ENCODE measurements around the gene HMGN1. TPM values are rescaled to one million over a fixed set of nuclear protein-coding genes. Genes with fewer than 3 reads are reported as not detected.

HMGN1 gene
- total and polyA plus RNA-seq, 4 donors, result 34.6 to 92.3 (median 55.0) TPM

GRCh38 chr21:39330001-39330400 lies 18.9 kb downstream of the HMGN1 start:
- WGBS, result 92% methylated on average over 6 of the region's 6 CpGs
- no peak for DNase-seq (ENCODE audit: low spot score)
- no peak overlapping the region for H3K4me3 ChIP-seq (ENCODE audit: low read depth in 1 of 3, low read length in 3 of 3)

GRCh38 chr21:39327727-39328126 lies 21.2 kb downstream of the HMGN1 start:
- no peaks in the 10 kb centered on the region for H3K9me3 ChIP-seq (ENCODE audit: control insufficient read depth in 4 of 4, low read length in 3 of 4)
- TF ChIP-seq NR2F2 (IDR thresholded peaks at IDR 0.05), result no peak
- TF ChIP-seq YY1 (IDR thresholded peaks at IDR 0.05), result no peak
- H3K36me3 ChIP-seq (ENCODE audit: control insufficient read depth in 4 of 4, insufficient read depth in 3 of 4, low read depth in 1 of 4, low read length in 3 of 4), result no peaks in the 10 kb centered on the region
- no peaks in the 10 kb centered on the region for H3K27me3 ChIP-seq (ENCODE audit: control insufficient read depth in 4 of 4, insufficient read depth in 4 of 4, low read length in 3 of 4)
- H3K4me1 ChIP-seq (ENCODE audit: control insufficient read depth in 4 of 4, insufficient read depth in 4 of 4, low read length in 3 of 4), result no peaks in the 10 kb centered on the region
- H3K4me3 ChIP-seq (ENCODE audit: low read depth in 1 of 3, low read length in 3 of 3), result no peak overlapping the region
- no peak overlapping the region for H3K9ac ChIP-seq (ENCODE audit: low read depth in 1 of 2, low read length in 2 of 2)
- WGBS, result 96% methylated on average over 7 of the region's 7 CpGs
- DNase-seq (ENCODE audit: low spot score), result no peak
- H3K27ac ChIP-seq (ENCODE audit: low read depth in 1 of 2, low read length in 2 of 2), result no peak overlapping the region

More at GRCh38 chr21:39330001-39330400, 18.9 kb downstream of the HMGN1 start:
- Histone ChIP-seq H3K36me3 (ENCODE audit: control insufficient read depth in 4 of 4, insufficient read depth in 3 of 4, low read depth in 1 of 4, low read length in 3 of 4) (no peaks in the 10 kb centered on the region), H3K9ac (ENCODE audit: low read depth in 1 of 2, low read length in 2 of 2) (no peak overlapping the region), H3K27me3 (ENCODE audit: control insufficient read depth in 4 of 4, insufficient read depth in 4 of 4, low read length in 3 of 4) (no peaks in the 10 kb centered on the region), H3K9me3 (ENCODE audit: control insufficient read depth in 4 of 4, low read length in 3 of 4) (no peaks in the 10 kb centered on the region), H3K27ac (ENCODE audit: low read depth in 1 of 2, low read length in 2 of 2) (no peak overlapping the region), H3K4me1 (ENCODE audit: control insufficient read depth in 4 of 4, insufficient read depth in 4 of 4, low read length in 3 of 4) (no peaks in the 10 kb centered on the region)
- TF ChIP-seq REST (IDR thresholded peaks at IDR 0.05) (no peak), FOXA1 (IDR thresholded peaks at IDR 0.05) (no peak), NR2F2 (IDR thresholded peaks at IDR 0.05) (no peak), SP1 (IDR thresholded peaks at IDR 0.05) (no peak), EGR1 (IDR thresholded peaks at IDR 0.05; ENCODE audit: low read depth in 2 of 2) (no peak)

GRCh38 chr21:39326607-39327307 lies 22.1 kb downstream of the HMGN1 start:
- H3K4me1 ChIP-seq (ENCODE audit: control insufficient read depth in 4 of 4, insufficient read depth in 4 of 4, low read length in 3 of 4), result no peaks in the 10 kb centered on the region
- no peak for DNase-seq (ENCODE audit: low spot score)
- H3K27ac ChIP-seq (ENCODE audit: low read depth in 1 of 2, low read length in 2 of 2), result no peak overlapping the region
- no peaks in the 10 kb centered on the region for H3K9me3 ChIP-seq (ENCODE audit: control insufficient read depth in 4 of 4, low read length in 3 of 4)
- no peak for TF ChIP-seq EGR1 (IDR thresholded peaks at IDR 0.05; ENCODE audit: low read depth in 2 of 2)
- no peak for TF ChIP-seq REST (IDR thresholded peaks at IDR 0.05)
- no peak for TF ChIP-seq MAX (IDR thresholded peaks at IDR 0.05)
- no peak for TF ChIP-seq HNF4A (conservative IDR thresholded peaks at IDR 0.05)
- no peak for TF ChIP-seq HNF4G (IDR thresholded peaks at IDR 0.05)
- TF ChIP-seq YY1 (IDR thresholded peaks at IDR 0.05), result no peak
- no peak for TF ChIP-seq NR2F2 (IDR thresholded peaks at IDR 0.05)
- TF ChIP-seq GABPA (IDR thresholded peaks at IDR 0.05 in 1 of 2, conservative IDR thresholded peaks at IDR 0.05 in 1 of 2), result no peak
- TF ChIP-seq ATF3 (IDR thresholded peaks at IDR 0.05), result no peak
- TF ChIP-seq FOXA1 (IDR thresholded peaks at IDR 0.05), result no peak
- no peak for TF ChIP-seq ZBTB33 (IDR thresholded peaks at IDR 0.05)
- no peaks in the 10 kb centered on the region for H3K27me3 ChIP-seq (ENCODE audit: control insufficient read depth in 4 of 4, insufficient read depth in 4 of 4, low read length in 3 of 4)
- no peak overlapping the region for H3K9ac ChIP-seq (ENCODE audit: low read depth in 1 of 2, low read length in 2 of 2)
- WGBS, result 91% methylated on average over 7 of the region's 7 CpGs
- H3K4me3 ChIP-seq (ENCODE audit: low read depth in 1 of 3, low read length in 3 of 3), result no peak overlapping the region
- H3K36me3 ChIP-seq (ENCODE audit: control insufficient read depth in 4 of 4, insufficient read depth in 3 of 4, low read depth in 1 of 4, low read length in 3 of 4), result no peaks in the 10 kb centered on the region

All from liver (tissue), 9 donors.